ENCODE data around the gene BAIAP2L1.
A peak's percentile ranks its signal among the peaks of the same experiment; 100 is the strongest.

BAIAP2L1 gene

GRCh38 chr7:98265841-98266271 is 135.0 kb downstream of the BAIAP2L1 start:
- no peak for DNase-seq

- DNase-seq: no peak
These were observed 143.2 kb downstream of the BAIAP2L1 start for GRCh38 chr7:98257701-98258100.

GRCh38 chr7:98256431-98256830 is 144.5 kb downstream of the BAIAP2L1 start:
- DNase-seq: no peak

- DNase-seq: peak; percentile 62 to 77
These were observed 145.8 kb downstream of the BAIAP2L1 start for GRCh38 chr7:98254951-98255610.

GRCh38 chr7:98254516-98254915 is 146.4 kb downstream of the BAIAP2L1 start:
- DNase-seq: peak in 1 of 2 donors; percentile 5

GRCh38 chr7:98252425-98253054 is 148.3 kb downstream of the BAIAP2L1 start:
- peak in 1 of 2 donors; percentile 2 for DNase-seq

DNA sequence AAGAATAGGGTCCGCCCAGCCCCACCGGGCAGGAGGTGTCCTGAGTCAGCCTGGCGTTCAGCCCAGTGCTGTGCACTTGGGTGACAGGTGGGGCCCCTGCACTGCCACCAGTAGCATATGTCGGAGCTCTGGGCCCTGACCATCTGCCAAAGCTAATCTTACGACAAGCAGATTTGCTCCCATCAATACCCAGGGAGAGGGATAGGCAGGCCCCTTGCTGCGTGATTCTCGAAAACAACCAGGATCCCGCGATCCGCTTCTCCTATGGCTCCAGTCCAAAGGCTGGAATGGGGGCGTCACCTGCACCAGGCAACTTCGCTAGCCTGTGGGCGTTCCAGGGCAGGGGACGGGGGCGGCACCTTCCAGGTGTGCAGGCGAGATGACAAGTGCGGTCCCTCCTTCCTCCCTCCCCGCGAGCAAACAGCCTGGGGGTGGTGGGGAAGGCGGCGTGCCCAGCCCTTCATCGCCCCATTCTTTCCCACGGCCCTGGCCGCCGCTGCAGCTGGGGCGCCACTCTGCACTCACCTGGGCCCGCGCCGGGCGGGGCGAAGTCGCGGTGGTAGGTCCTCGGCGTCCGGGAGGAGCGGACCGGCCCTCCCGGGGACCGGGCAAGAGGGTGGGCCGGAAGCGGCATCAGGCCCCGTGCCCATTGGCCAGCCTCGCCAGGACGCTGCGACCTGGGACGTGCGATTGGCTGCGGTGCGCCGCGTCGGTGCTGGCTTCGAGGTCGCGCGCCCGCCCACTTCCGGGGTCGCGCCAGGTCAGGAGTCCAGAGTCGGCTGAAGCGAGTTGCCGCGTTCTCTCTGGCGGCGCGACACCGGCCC is 149.1 kb downstream of the BAIAP2L1 start, which contains the start of gene TECPR1:
TSS of gene TECPR1 (minus strand) at position 632 of the 824 bp plus-strand sequence. CDS start 6,086 bp downstream, outside the sequence.
- peak; percentile 93 to 96 for DNase-seq

- DNase-seq: no peak
These were observed 149.7 kb downstream of the BAIAP2L1 start for GRCh38 chr7:98251231-98251600.

- peak in 1 of 2 donors; percentile 2 for DNase-seq
These were observed 150.1 kb downstream of the BAIAP2L1 start for GRCh38 chr7:98250789-98251188.

DNA sequence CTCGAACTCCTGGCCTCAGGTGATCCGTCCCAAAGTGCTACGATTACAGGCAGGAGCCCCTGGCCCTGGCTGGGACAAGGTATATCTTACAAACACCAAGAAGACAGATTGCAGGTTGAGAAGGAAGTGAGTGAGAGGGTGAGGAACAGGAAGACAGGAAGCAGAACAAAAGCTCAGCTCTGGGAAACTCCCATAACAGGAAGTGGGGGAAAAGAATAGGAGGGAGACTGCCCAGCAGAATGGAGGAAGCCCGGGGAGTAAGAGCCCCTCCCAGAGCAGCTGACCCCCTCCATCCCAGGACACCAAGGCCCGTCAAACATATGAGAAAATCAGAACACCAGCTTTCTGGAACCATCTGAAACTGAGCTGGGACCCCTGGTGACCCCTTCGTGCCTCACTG is 151.8 kb downstream of the BAIAP2L1 start:
- DNase-seq: peak; percentile 60 to 63

DNA sequence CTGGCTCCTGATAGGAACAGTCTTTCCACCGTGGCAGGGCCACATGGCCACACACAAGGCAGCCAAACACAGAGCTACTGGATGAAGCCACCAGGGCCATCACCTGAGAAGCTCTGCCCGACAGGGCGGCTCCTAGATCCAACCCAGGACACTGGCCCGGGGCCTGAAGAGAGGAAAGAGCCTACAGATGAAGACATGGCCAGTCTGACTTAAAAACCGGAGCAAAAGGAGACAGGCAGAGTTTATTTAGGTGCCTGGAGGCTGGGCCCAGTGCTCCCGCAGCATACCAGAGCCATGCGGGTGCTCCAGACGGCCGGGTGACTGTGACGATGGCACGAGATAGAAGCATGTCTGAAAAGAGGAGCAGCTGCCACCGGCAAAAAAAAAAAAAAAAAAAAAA is 152.7 kb downstream of the BAIAP2L1 start:
- DNase-seq: no peak

- no peak for DNase-seq
These were observed 156.0 kb downstream of the BAIAP2L1 start for GRCh38 chr7:98244871-98245270.

DNA sequence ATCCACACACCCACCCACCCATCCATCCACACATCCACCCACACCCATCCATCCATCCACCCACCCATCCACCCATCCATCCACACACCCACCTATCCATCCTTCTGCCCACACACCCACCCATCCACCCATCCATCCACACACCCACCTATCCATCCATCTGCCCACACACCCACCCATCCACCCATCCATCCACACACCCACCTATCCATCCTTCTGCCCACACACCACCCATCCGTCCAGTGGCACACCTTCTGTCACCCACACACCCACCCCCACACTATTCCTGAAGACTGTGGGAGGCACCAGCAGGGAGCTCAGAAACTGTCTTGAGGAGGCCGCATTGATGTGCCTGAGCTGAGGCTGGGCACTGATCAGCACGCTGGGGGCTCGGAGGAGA is 158.0 kb downstream of the BAIAP2L1 start:
- DNase-seq: no peak

GRCh38 chr7:98242342-98242741 is 158.5 kb downstream of the BAIAP2L1 start:
- no peak for DNase-seq

- DNase-seq: no peak
These were observed 159.1 kb downstream of the BAIAP2L1 start for GRCh38 chr7:98241674-98242241.

Measured in inflammatory macrophage (primary cell).